ENCODE measurements around the gene CAPN15. TPM values are rescaled to one million over a fixed set of nuclear protein-coding genes. Genes with fewer than 3 reads are reported as not detected.

The CAPN15 gene
- total RNA-seq, 4 donors from 2014 or later = 22.3 to 37.8 (median 27.4) TPM

GRCh38 chr16:560701-561412 lies 33.3 kb downstream of the CAPN15 start:
- DNase-seq (no peak), ATAC-seq (no peak)
- peaks cover 26 to 33% (median 31%) of the 10 kb centered on the region in 3 donors for H3K27me3 ChIP-seq
- in situ Hi-C loops (cut with MboI; ENCODE audit: low sequenced_read_pairs in 4 of 4) (no loop called here), intact Hi-C loops (cut with DNase I; ENCODE audit: low total_unique reads) (no loop called here)
- H3K4me1 ChIP-seq = no peaks in the 10 kb centered on the region
- H3K9me3 ChIP-seq = no peaks in the 10 kb centered on the region
- no peaks in the 10 kb centered on the region for H3K36me3 ChIP-seq
- no peak for TF ChIP-seq CTCF (IDR thresholded peaks at IDR 0.05 in 4 of 5, conservative IDR thresholded peaks at IDR 0.05 in 1 of 5)
- TF ChIP-seq POLR2A (IDR thresholded peaks at IDR 0.05) = no peak
- H3K4me3 ChIP-seq = no peak overlapping the region
- H3K27ac ChIP-seq = no peak overlapping the region

- no peak overlapping the region for H3K4me3 ChIP-seq
- in situ Hi-C loops (cut with MboI; ENCODE audit: low sequenced_read_pairs in 4 of 4) = no loop called here
- peaks cover under 1 to 4% of the 10 kb centered on the region in 2 donors for H3K4me1 ChIP-seq
- intact Hi-C loops (cut with DNase I; ENCODE audit: low total_unique reads) = no loop called here
- H3K27ac ChIP-seq = no peak overlapping the region
- ATAC-seq (no peak), DNase-seq (no peak)
- H3K9me3 ChIP-seq = no peaks in the 10 kb centered on the region
- peaks cover 26 to 33% (median 31%) of the 10 kb centered on the region in 3 donors for H3K27me3 ChIP-seq
- TF ChIP-seq POLR2A (IDR thresholded peaks at IDR 0.05) = no peak
- no peak for TF ChIP-seq CTCF (IDR thresholded peaks at IDR 0.05 in 4 of 5, conservative IDR thresholded peaks at IDR 0.05 in 1 of 5)
- no peaks in the 10 kb centered on the region for H3K36me3 ChIP-seq
Observed at GRCh38 chr16:561413-561794, 33.9 kb downstream of the CAPN15 start.

GRCh38 chr16:561957-562938 lies 34.7 kb downstream of the CAPN15 start:
- no peak overlapping the region for H3K4me3 ChIP-seq
- peaks cover 9 to 11% of the 10 kb centered on the region in 2 donors for H3K4me1 ChIP-seq
- peaks cover 26 to 33% (median 31%) of the 10 kb centered on the region in 3 donors for H3K27me3 ChIP-seq
- in situ Hi-C loops (cut with MboI; ENCODE audit: low sequenced_read_pairs in 4 of 4) (no loop called here), intact Hi-C loops (cut with DNase I; ENCODE audit: low total_unique reads) (no loop called here)
- ATAC-seq (no peak), DNase-seq (no peak)
- TF ChIP-seq CTCF (IDR thresholded peaks at IDR 0.05 in 4 of 5, conservative IDR thresholded peaks at IDR 0.05 in 1 of 5) (no peak), POLR2A (IDR thresholded peaks at IDR 0.05) (no peak)
- no peak overlapping the region for H3K27ac ChIP-seq
- H3K9me3 ChIP-seq = no peaks in the 10 kb centered on the region
- H3K36me3 ChIP-seq = no peaks in the 10 kb centered on the region

- ATAC-seq (no peak), DNase-seq (no peak)
- Histone ChIP-seq H3K9me3 (no peaks in the 10 kb centered on the region), H3K27ac (no peak overlapping the region), H3K27me3 (peaks cover 25 to 33% (median 31%) of the 10 kb centered on the region in 3 donors), H3K36me3 (no peaks in the 10 kb centered on the region), H3K4me1 (peaks cover 9 to 14% of the 10 kb centered on the region in 2 donors), H3K4me3 (no peak overlapping the region)
- no peak for TF ChIP-seq CTCF (IDR thresholded peaks at IDR 0.05 in 4 of 5, conservative IDR thresholded peaks at IDR 0.05 in 1 of 5)
- no peak for TF ChIP-seq POLR2A (IDR thresholded peaks at IDR 0.05)
- in situ Hi-C loops (cut with MboI; ENCODE audit: low sequenced_read_pairs in 4 of 4) (no loop called here), intact Hi-C loops (cut with DNase I; ENCODE audit: low total_unique reads) (no loop called here)
Observed at GRCh38 chr16:563072-563644, 35.6 kb downstream of the CAPN15 start.
